SU-DHL-6 (cell line): Measurements from ENCODE around the gene FMN1.

Experiments
- CTCF ChIP-seq: fragments of 200-600 bp; sonication (generic); IDR thresholded peaks from one replicate; pipeline ENCODE4 v1.5.1; 2017; ENCODE audit warnings: antibody characterized with exemption, mild to moderate bottlenecking, low read length, moderate library complexity; ENCODE audit not compliant: insufficient read depth, poor library complexity, severe bottlenecking
- EZH2phosphoT487 ChIP-seq: fragments of 200-600 bp; sonication (generic), shearing (Covaris generic); conservative IDR thresholded peaks from 2 replicates; pipeline ENCODE4 v1.6.1; 2018; ENCODE audit warnings: mild to moderate bottlenecking, antibody characterized with exemption, low read length, moderate library complexity, mixed read lengths

GRCh38 chr15:33112541-33113105 lies 81.9 kb downstream of the FMN1 start:
- TF ChIP-seq CTCF = no peak
- TF ChIP-seq EZH2phosphoT487 = no peak
